ENCODE results near the gene SERP2.

SERP2 gene

GRCh38 chr13:44333950-44334655, 39.5 kb upstream of the SERP2 start:
- no peak for DNase-seq (ENCODE audit: low read depth)
- H3K4me3 ChIP-seq (ENCODE audit: control insufficient read depth, low read depth, low read length) = no peak overlapping the region
- TF ChIP-seq CTCF (conservative IDR thresholded peaks at IDR 0.05; ENCODE audit: control insufficient read depth, insufficient read depth, low read depth, low read length) = no peak

DNA sequence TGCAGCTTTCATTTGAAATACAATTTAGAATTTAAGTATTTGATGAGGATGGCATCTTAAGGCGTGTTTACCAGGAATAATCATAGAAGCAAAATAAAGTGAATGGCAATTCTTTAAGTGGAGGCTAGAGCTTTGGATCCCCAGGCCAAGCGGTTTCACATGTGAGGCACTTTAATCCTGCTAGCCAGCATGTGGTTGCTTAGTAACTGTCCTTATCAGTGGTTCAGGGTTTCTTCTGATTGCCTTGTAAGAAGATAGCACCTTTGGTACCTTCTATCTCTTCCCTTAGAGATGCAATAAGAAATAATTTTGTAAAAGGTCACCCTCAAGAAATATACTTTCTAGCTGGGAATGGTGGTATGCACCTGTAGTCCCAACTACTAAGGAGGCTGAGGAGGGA, 38.9 kb upstream of the SERP2 start:
- no peak for DNase-seq (ENCODE audit: low read depth)
- no peak for TF ChIP-seq CTCF (conservative IDR thresholded peaks at IDR 0.05; ENCODE audit: control insufficient read depth, insufficient read depth, low read depth, low read length)
- H3K4me3 ChIP-seq (ENCODE audit: control insufficient read depth, low read depth, low read length) = no peak overlapping the region

GRCh38 chr13:44336934-44337333, 36.7 kb upstream of the SERP2 start:
- no peak overlapping the region for H3K4me3 ChIP-seq (ENCODE audit: control insufficient read depth, low read depth, low read length)
- DNase-seq (ENCODE audit: low read depth) = no peak
- no peak for TF ChIP-seq CTCF (conservative IDR thresholded peaks at IDR 0.05; ENCODE audit: control insufficient read depth, insufficient read depth, low read depth, low read length)

- no peak for TF ChIP-seq CTCF (conservative IDR thresholded peaks at IDR 0.05; ENCODE audit: control insufficient read depth, insufficient read depth, low read depth, low read length)
- no peak for DNase-seq (ENCODE audit: low read depth)
- no peak overlapping the region for H3K4me3 ChIP-seq (ENCODE audit: control insufficient read depth, low read depth, low read length)
Measured at GRCh38 chr13:44337581-44337980, 36.0 kb upstream of the SERP2 start.

DNA sequence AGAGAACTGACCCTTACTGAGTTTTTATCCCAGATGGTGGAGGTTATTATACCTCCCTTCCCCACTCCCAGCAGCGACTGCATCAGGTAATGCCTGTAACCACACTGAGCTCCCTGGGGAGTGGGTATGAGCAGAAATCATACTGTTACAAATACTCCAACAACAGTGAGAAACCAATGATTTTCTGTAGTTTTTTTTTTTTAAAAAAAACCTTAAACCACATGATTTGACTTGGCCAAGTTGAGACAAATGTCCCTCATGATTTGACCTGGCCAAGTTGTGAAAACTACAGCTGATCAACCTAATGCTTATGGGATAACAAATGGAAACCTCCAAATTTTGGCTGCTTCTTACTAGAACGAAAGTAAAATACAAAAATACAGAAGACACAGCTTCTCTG, 33.1 kb upstream of the SERP2 start:
- no peak overlapping the region for H3K4me3 ChIP-seq (ENCODE audit: control insufficient read depth, low read depth, low read length)
- no peak for TF ChIP-seq CTCF (conservative IDR thresholded peaks at IDR 0.05; ENCODE audit: control insufficient read depth, insufficient read depth, low read depth, low read length)
- no peak for DNase-seq (ENCODE audit: low read depth)

DNA sequence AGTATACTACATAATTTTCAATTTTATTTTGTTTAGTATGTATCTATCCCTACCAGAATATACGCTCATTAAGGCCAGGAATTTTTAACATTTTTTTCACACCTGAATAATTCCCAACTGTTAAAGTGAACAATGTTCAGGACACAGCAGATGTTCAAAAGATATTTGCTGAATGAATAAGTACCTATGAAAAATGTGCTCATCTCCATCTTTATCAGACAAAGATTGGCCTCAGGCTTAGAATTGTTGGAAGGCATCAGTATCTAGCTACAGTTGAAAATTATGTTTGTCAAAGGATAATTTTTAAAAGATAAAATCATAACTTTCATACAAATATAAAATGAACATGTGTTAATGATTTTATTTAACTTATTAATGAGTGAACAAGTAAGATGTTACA, 30.9 kb upstream of the SERP2 start:
- DNase-seq (ENCODE audit: low read depth) = no peak
- TF ChIP-seq CTCF (conservative IDR thresholded peaks at IDR 0.05; ENCODE audit: control insufficient read depth, insufficient read depth, low read depth, low read length) = no peak
- H3K4me3 ChIP-seq (ENCODE audit: control insufficient read depth, low read depth, low read length) = no peak overlapping the region

GRCh38 chr13:44346534-44346933, 27.1 kb upstream of the SERP2 start:
- TF ChIP-seq CTCF (conservative IDR thresholded peaks at IDR 0.05; ENCODE audit: control insufficient read depth, insufficient read depth, low read depth, low read length) = no peak
- no peak overlapping the region for H3K4me3 ChIP-seq (ENCODE audit: control insufficient read depth, low read depth, low read length)
- DNase-seq (ENCODE audit: low read depth) = no peak
